ENCODE results near the gene ITGA8. TPM values are rescaled to one million over a fixed set of nuclear protein-coding genes. Genes with fewer than 3 reads are reported as not detected.
"Not testable (repeated sequence)": the region's sequence is repeated elsewhere in the genome, so short reads cannot be mapped to it uniquely, and the experiment has no call there.

ITGA8 gene
- total RNA-seq, 1 donor from 2014 or later, result 1.1 TPM

DNA sequence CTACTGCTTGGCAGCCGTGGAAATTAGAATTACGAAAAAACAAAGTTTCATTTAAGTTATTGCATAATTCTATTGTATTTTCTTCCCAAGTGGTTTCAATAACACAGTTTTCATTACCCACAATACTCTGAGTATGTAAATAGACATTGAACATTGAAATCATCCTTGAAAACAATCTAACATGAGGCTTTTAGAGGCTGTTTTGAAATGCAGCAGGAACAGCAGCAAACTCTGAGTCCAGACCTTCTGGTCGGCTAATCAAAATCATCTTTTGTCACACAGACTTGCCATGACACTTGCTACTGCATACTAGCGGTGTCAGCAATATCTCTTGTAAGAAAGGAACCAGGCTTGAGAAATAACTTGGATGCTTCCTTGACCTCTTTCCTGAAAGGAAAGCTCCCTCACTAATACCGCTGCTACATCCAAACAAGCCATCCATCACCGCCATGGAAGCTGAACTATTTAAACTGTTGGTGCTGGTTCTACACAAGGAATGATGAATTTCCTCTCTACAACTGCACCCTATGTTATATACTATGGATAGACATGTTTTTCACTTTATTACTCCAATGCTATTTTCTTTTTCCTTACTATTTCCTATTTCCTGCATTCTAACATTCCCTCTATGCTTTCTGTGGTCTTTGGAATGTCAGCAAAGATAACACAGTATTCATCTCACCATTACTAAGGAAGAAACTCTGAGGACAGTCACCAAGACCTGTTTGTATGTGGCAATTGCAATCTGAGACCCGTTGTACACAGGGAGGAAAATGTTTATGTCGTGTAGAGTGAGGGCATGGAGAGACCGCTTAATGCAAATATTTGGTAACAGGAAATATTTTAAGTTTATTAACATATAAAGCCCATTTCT is 130.8 kb downstream of the ITGA8 start:
- DNase-seq, result no peak
- no peak for ATAC-seq (ENCODE audit: poor library complexity)
- intact Hi-C loops (cut with DNase I), result loop anchor here (10.0 kb wide), 1 partner anchor 126 kb away; the partner anchor contains the start of gene ITGA8

DNA sequence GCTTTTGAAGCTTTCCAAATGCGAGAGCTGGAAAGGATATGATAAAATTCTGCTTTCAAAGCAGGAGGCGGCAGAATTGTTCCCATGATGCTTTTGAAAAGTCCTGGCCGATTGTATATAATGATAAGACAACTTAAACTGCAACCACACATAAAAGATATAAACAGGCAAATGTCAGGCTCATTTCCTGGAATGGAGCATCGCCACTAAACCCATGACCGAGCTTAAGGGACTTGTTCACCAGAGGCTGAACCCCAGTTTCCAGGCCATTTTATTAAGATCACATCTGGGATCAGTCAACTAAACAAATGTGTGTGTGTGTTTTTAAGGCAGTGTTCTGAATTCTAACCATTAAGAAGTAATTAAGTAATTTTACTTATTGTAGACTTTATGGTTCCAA is 131.6 kb downstream of the ITGA8 start:
- intact Hi-C loops (cut with DNase I), result loop anchor here (10.0 kb wide), 1 partner anchor 127 kb away; the partner anchor contains the start of gene ITGA8

DNA sequence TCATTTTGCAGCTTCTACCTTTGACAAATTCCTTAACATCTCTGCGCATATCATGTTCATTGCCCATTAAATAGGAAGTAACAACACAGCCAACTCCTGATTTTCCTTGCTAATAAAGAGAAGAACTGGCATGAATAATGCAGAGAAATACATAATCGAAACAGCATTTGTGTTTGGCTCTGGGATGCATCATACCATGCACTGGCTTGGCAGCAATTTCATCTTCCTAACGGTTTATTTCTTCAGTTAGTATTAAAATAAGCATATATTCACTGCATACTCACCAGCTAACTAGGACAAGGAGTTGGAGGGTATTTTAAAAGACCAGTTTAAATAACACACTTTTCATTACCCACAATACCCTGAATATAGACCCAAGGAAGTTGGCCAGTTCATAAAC is 132.5 kb downstream of the ITGA8 start:
- intact Hi-C loops (cut with DNase I), result loop anchor here (10.0 kb wide), 1 partner anchor 128 kb away; the partner anchor contains the start of gene ITGA8
- DNase-seq (no peak), ATAC-seq (ENCODE audit: poor library complexity) (no peak)

More for the DNA sequence above, 131.6 kb downstream of the ITGA8 start:
- ATAC-seq (ENCODE audit: poor library complexity), result no peak
- DNase-seq, result no peak

DNA sequence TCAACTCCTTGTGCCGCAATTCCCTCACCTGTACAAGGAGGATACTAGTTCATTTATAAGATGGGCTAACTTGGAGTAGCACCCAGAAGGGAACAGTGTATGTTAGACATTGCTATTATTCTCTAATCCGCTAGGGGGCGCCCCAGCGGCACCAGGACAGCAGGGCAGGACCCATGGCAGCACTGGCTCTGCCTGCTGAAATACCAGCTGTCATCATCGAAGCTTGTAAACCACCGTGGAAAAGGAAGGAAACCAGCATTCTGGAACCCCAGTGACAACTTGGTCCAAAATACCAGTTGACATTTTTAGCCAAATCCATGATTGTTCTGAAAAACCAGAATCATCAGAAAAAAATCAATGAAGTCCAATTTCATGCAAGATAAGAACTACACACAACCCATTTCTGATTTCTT is 134.4 kb downstream of the ITGA8 start:
- intact Hi-C loops (cut with DNase I), result loop anchor here (10.0 kb wide), 1 partner anchor 129 kb away; the partner anchor contains the start of gene ITGA8
- peak; percentile 64 for ATAC-seq (ENCODE audit: poor library complexity)

DNA sequence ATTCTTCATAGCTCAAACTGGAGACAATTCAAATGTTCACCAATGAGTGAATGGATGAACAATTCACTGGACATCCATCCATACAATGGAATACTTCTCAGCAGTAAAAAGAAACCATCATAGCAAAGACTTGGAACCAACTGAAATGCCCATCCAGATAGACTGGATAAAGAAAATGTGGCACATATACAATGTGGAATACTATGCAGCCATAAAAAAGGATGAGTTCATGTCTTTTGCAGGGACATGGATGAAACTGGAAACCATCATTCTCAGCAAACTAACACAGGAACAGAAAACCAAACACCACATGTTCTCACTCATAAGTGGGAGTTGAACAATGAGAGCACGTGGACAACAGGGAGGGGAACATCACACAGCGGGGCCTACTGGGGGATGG is 136.8 kb downstream of the ITGA8 start:
- intact Hi-C loops (cut with DNase I), result loop anchor here (10.0 kb wide), 1 partner anchor 132 kb away; the partner anchor contains the start of gene ITGA8
- ATAC-seq (ENCODE audit: poor library complexity); DNase-seq: not testable (repeated sequence)

More for the DNA sequence above, 134.4 kb downstream of the ITGA8 start:
- DNase-seq, result peak; percentile 53

DNA sequence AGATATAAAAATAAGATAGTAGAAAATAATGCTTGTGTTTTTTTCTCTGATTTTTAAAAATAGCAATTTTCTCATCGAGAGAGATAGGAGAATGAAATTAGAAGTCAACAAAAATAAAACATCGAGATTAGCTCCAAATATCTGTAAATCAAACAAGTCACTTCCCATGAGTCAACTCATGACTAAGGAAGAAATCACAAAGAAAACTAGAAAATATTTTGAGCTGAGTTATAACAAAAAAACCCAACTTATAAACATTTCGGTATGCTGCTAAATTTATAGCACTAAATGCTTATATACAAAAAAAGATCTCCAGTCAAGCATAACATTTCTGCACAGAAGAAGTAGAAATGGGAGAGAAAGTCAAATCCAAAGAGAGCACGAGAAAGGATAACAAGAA is 140.1 kb downstream of the ITGA8 start:
- ATAC-seq (ENCODE audit: poor library complexity), result no peak
- intact Hi-C loops (cut with DNase I), result loop anchor here (10.0 kb wide), 1 partner anchor 135 kb away; the partner anchor contains the start of gene ITGA8

DNA sequence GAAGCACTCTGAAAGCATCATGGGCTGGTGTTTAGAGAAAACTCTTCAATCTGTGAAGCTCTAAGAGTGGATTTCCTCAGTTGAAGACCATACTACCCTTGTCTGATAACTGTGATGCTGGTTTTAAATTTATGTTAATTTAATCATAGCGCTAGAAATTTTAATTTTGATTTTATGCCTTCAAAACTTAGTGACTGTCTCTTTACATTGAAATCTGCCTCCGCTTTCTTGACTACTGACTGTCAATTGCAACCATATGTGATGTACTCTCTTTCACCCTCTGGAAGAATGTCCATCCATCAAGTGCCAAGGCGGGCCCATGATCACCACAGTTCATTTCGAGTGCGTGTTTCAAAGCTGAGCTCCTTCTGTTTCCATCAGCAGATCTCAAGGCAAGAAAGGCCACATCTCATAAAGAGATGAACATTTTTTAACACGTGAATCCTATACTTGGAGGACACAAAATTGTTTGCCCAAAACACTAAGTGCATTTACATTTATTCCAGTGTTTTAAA is 147.1 kb downstream of the ITGA8 start:
- no peak for ATAC-seq (ENCODE audit: poor library complexity)
- no peak for DNase-seq
- intact Hi-C loops (cut with DNase I), result no loop called here

More for the DNA sequence above, 140.1 kb downstream of the ITGA8 start:
- no peak for DNase-seq

DNA sequence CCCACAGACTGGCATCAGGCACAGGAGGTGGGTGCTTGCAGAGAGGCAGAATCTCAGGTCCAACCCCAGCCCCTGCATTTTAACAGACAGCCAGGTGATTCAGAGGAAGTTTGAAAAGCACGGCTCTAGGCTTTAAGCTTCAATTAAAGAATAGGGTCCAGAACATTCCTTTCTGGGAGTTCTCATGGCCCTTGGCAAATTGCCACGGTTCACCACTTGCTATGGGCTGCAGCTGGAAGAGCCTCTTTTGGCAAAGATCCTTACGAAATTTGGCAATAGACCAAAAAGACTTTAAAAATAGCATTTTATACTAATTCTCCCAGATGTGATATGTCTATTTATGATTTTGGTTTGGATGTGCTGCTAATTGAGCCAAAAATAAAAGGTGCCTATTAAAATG is 148.1 kb downstream of the ITGA8 start:
- intact Hi-C loops (cut with DNase I), result no loop called here
- ATAC-seq (ENCODE audit: poor library complexity) (peak; percentile 57), DNase-seq (peak; percentile 50)

DNA sequence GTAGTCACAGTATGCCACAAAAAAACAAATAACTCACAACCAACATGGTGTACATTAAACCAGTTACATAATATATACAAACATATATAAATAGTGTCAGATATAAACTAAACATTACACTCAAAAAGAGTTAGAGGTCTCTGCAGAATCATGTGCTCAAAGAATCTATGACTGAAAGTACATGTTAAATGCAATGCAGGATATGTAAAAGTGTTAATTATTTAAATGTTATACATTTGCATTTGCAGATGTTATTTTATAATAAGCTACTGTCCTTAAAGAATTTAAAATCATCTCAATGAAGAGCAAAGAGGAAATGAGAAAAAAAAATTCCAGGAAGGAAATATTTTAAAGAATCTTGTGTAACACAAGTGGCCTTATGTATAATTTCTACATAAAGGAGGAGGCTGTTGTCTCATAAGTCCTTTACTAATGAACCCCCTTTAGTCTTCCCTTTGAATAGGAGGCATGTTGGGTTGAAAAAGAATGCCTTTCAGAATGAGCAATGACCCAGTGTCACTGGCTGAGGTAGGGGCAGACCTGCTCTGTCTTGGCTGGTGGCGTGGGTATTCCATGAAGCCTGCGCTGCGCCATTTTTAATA is 148.9 kb downstream of the ITGA8 start:
- intact Hi-C loops (cut with DNase I), result no loop called here
- ATAC-seq (ENCODE audit: poor library complexity) (no peak), DNase-seq (no peak)

DNA sequence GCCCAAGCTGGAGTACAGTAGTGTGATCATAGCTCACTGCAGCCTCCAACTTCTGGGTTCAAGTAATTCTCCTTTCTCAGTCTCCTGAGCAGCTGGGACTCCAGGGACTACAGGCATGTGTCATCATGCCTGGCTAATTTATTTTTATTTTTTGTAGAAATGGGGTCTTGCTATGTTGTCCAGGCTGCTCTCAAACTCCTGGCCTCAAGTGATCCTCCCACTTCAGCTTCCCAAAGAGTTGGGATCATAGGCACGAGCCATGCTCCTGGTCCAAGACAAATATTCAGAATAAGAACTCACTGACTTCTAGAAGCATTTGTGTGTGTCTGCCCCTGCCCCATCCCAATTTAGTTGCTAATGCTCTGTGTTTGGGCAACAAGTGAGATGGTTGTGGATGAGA is 151.8 kb downstream of the ITGA8 start:
- intact Hi-C loops (cut with DNase I), result no loop called here
- no peak for ATAC-seq (ENCODE audit: poor library complexity)
- DNase-seq, result no peak

DNA sequence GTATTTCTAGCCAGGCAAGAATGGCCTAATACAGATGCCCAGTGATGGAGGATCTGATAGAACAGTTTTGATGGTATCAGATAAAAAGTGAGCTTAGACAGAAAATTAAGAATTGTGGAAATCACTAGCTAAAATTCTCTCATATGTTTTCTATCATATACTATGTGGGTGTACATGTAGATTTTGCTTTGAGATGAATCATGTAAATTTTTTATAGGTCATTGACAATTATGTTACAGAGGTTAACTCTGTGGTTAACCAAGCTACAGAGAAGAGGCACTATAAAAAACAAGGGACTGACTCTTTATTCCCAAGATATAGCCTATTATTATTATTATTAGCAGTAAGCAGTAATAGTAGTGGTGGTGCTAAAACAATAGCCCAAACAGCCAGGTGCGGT is 156.5 kb downstream of the ITGA8 start:
- intact Hi-C loops (cut with DNase I), result no loop called here
- no peak for DNase-seq
- no peak for ATAC-seq (ENCODE audit: poor library complexity)

DNA sequence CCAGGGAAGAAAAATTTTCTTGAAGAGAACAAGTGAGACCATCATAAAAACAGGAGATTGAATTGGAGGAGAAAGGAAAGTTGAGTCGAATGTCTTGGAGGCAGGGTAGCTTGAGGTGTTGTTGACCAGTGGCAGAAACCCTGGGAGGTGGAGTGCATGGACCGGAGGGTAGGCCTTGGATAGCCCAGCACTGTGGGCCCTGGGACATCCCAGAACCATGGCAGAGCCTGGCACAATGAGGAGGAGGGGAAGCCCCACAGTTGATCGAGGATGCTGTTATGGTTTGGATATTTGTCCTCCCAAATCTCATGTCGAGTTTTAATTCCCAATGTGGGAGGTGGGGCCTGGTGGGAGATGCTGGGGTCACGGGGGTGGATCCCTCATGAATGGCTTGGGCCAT is 157.1 kb downstream of the ITGA8 start:
- no peak for DNase-seq
- intact Hi-C loops (cut with DNase I), result no loop called here
- ATAC-seq (ENCODE audit: poor library complexity), result no peak

DNA sequence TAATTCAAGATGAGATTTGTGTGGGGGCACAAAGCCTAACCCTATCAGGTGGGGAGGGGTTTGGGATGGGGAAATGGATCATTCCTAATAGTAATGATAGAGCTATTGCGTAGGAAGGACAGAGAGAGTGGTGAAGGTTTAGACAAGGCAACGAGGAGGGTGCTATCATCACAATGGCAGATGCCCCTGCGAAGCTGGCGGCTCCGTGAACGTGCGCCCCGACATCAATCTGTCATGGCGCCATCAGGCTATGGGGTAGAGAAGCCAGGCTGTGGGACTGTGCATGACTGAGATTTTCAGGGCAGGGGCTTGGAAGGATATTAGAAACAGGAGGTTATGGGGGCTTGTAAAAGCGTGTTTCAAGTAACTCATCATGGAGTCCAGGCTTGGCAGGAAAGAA is 157.6 kb downstream of the ITGA8 start:
- intact Hi-C loops (cut with DNase I), result no loop called here
- ATAC-seq (ENCODE audit: poor library complexity) (no peak), DNase-seq (no peak)

DNA sequence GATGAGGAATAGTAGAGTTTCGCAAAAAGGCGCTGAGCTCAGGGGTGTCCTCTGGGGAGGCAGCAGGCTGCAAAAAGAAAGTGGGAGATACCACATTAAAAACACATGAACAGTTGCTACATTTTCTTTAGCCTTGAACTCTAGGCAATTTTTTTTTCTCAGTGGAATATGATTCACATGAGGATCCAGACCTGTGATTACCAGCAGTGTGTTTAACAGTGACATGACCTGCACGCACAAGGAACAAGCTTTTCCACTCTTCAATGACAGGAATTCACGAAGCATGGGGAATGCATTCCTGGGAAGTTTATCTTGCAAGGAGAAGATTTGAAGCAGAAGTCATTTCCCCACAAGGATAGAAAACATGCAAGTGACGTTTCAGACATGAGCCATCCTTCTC is 161.6 kb downstream of the ITGA8 start:
- intact Hi-C loops (cut with DNase I), result no loop called here
- no peak for ATAC-seq (ENCODE audit: poor library complexity)
- no peak for DNase-seq

DNA sequence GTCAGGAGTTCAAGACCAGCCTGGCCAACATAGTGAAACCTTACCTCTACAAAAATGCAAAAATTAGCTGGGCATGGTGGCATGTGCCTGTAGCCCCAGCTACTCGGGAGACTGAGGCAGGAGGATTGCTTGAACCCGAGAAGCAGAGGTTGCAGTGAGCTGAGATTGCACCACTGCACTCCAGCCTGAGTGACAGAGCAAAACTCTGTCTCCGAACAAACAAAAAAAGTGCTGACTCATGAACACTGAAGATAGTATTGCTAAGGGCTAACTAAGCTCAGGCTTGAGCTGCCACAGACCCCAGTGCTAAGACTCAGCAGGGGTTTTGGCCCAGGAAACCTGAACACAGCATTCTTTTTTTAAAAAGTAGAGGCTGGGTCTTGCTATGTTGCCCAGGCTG is 162.6 kb downstream of the ITGA8 start:
- intact Hi-C loops (cut with DNase I); DNase-seq; ATAC-seq (ENCODE audit: poor library complexity): not testable (repeated sequence)

DNA sequence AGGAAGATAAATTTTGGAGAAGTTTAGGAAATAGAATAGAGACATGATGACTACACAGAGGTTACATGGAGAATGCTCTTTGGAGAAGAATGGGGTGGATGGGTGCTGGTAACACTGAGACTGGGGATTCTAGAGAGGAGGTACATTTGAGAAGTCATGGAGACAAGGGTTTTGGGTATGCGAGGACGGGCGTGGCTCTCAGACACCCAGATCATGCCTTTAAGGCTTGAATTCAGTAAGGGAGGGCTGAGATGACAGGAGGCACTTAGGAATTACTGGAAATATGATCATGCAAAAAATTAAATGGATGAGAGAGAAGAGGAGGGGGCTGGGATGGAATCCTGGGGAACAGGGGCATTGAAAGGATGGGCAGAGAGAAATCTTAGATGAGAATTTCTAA is 168.8 kb downstream of the ITGA8 start:
- intact Hi-C loops (cut with DNase I), result no loop called here
- no peak for DNase-seq
- ATAC-seq (ENCODE audit: poor library complexity), result no peak

DNA sequence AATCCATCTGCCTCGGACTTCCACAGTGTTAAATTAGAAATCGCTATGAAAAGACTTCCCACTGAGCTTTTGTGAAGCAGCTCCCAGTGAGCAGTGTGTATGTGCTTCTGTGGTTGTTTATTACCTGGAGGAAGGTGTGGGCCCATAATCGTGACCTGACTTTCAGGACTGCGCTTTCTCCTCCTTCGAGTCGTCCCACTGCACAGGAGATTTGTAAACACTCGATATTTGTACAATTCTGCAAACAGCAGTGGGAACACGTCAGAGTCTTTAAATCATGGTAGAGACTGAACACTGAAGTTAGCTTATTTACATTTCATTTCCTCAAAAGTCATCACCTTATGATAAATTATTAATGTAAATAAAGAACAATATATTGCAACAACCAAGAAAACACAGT is 171.4 kb downstream of the ITGA8 start:
- ATAC-seq (ENCODE audit: poor library complexity), result no peak
- intact Hi-C loops (cut with DNase I), result no loop called here
- DNase-seq, result no peak

DNA sequence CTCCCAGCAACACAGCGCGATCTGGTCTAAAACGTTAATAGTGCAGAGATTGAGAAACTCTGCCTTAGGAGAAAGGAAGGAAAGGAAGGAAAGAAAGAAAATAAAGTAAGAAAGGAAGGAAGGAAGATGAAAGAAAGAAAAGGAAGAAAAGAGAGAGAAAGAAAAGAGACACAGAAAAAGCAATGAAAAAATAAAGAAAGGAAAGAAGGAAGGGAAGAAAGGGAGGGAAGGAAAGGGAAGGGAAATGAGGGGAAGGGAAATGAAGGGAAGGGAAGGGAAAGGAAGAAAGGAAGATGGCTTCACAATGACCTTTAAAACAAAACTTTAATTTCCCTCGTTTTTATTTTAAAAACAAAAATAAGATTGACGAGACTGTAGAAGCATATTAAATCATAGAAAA is 173.1 kb downstream of the ITGA8 start:
- no peak for DNase-seq
- intact Hi-C loops (cut with DNase I), result no loop called here
- no peak for ATAC-seq (ENCODE audit: poor library complexity)

DNA sequence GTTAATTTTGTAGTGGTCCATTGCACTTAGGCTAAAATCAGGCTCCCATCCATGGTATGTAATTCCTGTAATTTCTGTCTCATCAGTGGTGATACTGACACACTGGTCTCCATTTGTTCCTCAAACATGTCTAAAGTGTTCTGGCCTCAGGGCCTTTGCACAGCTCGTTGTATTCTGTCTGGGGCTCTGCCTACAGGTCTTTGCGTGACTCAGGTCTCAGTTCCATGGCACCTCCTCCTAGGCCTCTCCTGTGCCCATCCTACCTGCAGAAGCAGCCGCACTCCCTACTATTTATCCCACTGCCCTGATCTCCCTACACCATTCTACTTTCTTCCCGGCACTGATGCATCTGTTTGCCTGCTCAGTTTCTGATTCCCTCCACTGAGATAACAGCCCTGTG is 173.8 kb downstream of the ITGA8 start:
- ATAC-seq (ENCODE audit: poor library complexity), result no peak
- intact Hi-C loops (cut with DNase I), result no loop called here

DNA sequence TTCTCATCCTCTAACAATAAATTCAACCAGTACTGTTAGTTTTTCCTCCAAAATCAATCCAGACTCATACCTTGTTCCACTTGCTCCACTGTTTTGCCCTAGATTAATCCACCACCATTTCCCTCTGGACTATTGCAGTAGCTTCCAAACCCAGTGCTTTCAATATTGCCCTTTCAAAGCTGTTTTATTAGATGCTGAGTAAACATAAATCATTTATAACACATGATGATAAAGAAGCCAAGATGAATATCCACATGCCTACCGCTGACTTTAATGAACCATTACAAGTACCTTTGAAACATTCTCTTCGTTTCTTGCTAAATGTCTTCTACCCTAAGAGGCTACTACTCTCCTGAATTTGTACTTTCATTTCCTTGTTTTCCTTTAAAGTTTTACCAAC is 174.5 kb downstream of the ITGA8 start:
- no peak for DNase-seq
- no peak for ATAC-seq (ENCODE audit: poor library complexity)
- intact Hi-C loops (cut with DNase I), result no loop called here

More for the DNA sequence above, 173.8 kb downstream of the ITGA8 start:
- DNase-seq, result no peak
